Right atrium auricular region (tissue), 2 donors: ENCODE data around the gene IGIP. TPM values are rescaled to one million over a fixed set of nuclear protein-coding genes. Genes with fewer than 3 reads are reported as not detected.

Source experiments
- DNase-seq: peaks from one replicate; pipeline ENCODE4 v3.0.0-alpha.2; 2019; ENCODE audit warnings: low spot score
- H3K27ac ChIP-seq, 2 donors: fragments of 200-600 bp; sonication (generic); 1 replicate in 1 of 2; 2 replicates in 1 of 2; pipeline ENCODE4 v1.5.1; 2016 to 2019
- H3K27me3 ChIP-seq, 2 donors: fragments of 200-600 bp; sonication (generic); one replicate each; pipeline versions ENCODE4 v1.5.1 to v1.6.0; 2017 to 2019
- H3K36me3 ChIP-seq: fragments of 200-600 bp; sonication (generic); one replicate; pipeline ENCODE4 v1.5.1; 2016
- H3K4me1 ChIP-seq, 2 donors: fragments of 200-600 bp; sonication (generic); one replicate each; pipeline versions ENCODE4 v1.5.1 to v1.6.0; 2017 to 2019
- H3K4me3 ChIP-seq, 2 donors: fragments of 200-600 bp; sonication (generic); 1 replicate in 1 of 2; 2 replicates in 1 of 2; pipeline ENCODE4 v1.5.1; 2017 to 2019; ENCODE audit warnings: mild to moderate bottlenecking in 1 of 2, moderate library complexity in 1 of 2
- H3K9me3 ChIP-seq, 2 donors: fragments of 200-600 bp; sonication (generic); one replicate each; pipeline ENCODE4 v1.5.1; 2019
- total RNA-seq, 2 donors: library from RNA; depleted of rRNA; stranded (reverse); fragments of >200 nt; gene quantifications; one replicate each; pipeline ENCODE4 v1.1.0, GENCODE V29; 2016
- TF ChIP-seq, protein P1 (sequence below), 2 donors: fragments of 200-600 bp; sonication (generic); IDR thresholded peaks; one replicate each; pipeline ENCODE4 v1.5.1; 2019; ENCODE audit warnings: antibody characterized with exemption in 2 of 2

IGIP gene
- total RNA-seq, 2 donors from 2014 or later, result 13.7 to 13.8 TPM

DNA sequence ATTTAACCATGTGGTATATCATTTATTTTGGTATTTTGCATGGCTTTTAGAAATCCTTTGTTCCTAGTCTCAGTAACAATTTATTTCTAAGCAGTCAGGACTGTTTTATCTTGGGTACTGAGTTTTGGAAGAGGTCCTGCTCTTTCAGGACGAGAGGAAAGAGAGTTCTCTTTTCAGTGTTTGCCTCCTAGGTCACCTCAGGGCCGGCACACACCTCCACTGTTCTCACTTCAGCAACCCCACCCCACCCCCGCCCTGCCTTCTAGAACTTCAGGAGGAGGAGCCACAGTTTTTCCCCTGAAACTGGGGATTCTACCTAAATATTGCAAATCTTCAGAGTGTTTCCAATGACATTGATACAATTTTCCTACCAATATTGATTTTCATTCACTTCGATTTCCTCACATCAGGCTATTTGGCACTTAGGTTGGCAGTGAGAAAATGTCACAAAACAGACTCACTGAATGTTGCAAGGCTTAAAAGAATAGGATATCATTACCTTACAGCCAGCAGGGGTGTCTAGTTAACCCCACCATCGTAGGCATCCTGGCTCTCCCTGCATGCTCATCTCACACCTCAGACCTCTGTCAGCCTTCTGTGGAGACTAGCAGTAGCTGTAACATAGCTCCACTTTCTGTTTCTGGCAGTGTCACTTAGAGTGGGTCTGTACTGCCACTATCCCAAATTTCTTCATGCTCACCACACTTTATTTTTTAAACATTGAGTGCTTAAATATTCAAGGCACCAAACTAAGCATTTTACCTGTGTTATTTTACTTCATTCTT lies 5.4 kb downstream of the IGIP start:
- H3K36me3 ChIP-seq, result no peaks in the 10 kb centered on the region
- DNase-seq, result no peak
- no peaks in the 10 kb centered on the region for H3K9me3 ChIP-seq
- H3K27ac ChIP-seq, result no peak overlapping the region
- no peaks in the 10 kb centered on the region for H3K27me3 ChIP-seq
- no peak overlapping the region for H3K4me3 ChIP-seq
- peaks cover 0 to 25% of the 10 kb centered on the region in 2 donors for H3K4me1 ChIP-seq
- TF ChIP-seq, protein P1, sequence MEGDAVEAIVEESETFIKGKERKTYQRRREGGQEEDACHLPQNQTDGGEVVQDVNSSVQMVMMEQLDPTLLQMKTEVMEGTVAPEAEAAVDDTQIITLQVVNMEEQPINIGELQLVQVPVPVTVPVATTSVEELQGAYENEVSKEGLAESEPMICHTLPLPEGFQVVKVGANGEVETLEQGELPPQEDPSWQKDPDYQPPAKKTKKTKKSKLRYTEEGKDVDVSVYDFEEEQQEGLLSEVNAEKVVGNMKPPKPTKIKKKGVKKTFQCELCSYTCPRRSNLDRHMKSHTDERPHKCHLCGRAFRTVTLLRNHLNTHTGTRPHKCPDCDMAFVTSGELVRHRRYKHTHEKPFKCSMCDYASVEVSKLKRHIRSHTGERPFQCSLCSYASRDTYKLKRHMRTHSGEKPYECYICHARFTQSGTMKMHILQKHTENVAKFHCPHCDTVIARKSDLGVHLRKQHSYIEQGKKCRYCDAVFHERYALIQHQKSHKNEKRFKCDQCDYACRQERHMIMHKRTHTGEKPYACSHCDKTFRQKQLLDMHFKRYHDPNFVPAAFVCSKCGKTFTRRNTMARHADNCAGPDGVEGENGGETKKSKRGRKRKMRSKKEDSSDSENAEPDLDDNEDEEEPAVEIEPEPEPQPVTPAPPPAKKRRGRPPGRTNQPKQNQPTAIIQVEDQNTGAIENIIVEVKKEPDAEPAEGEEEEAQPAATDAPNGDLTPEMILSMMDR (IDR thresholded peaks at IDR 0.05), result no peak

DNA sequence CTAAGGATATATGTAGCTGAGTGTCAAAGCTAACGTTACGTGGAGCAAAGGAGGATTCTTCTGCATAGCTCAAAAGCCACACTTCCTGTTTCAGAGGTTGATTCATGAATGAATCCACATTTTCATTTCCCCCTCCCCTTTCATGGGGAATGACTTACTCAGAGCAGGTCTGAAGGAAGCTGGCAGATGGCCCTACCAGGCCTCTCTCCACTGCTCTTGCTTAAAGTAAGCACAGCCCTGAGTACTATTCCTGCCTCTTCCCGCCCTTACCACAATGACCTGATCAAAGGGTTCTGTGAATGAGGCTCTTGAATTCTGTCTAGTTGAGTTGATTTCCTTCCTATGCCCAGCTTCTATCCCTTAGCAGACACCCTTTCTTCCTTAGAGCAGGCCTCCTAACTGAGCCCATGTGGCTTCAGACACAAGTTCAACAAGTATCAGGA lies 6.3 kb downstream of the IGIP start:
- DNase-seq, result no peak
- Histone ChIP-seq H3K27ac (no peak overlapping the region), H3K27me3 (no peaks in the 10 kb centered on the region), H3K9me3 (no peaks in the 10 kb centered on the region), H3K4me1 (peaks cover 0 to 25% of the 10 kb centered on the region in 2 donors), H3K4me3 (no peak overlapping the region), H3K36me3 (no peaks in the 10 kb centered on the region)
- TF ChIP-seq, protein P1 (IDR thresholded peaks at IDR 0.05), result no peak

DNA sequence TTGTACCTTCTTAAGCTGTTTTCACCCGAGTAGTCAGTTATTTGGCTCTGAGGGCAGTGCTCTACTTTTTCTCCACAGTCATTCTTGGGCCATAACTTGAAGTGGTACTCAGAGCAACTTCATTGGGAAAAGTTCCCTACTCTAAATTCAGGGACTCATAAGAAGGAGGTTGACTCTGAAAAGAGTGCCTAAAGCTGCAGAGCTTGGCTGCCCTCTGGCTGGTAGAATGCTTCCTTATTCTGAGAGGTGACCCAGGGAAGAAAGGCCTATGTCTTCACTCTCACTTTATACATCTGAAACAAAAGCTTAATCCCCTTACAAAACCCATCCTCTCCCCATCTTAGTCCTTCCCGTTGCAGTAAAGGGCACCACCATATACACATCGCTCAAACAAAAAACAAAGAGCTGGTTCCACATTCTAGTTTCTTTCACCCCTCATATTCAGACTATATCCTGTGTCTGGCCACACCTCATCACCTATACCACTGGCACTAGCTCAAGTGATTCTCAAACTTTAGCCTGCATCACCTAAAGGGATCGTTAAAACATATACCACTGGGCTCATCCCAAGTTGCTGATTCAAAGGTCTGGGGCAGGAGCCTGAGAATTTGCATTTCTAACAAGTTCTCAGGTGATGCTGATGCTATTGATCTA lies 7.9 kb downstream of the IGIP start:
- Histone ChIP-seq H3K9me3 (no peaks in the 10 kb centered on the region), H3K36me3 (no peaks in the 10 kb centered on the region), H3K27ac (no peak overlapping the region), H3K27me3 (no peaks in the 10 kb centered on the region), H3K4me1 (peaks cover 0 to 25% of the 10 kb centered on the region in 2 donors), H3K4me3 (no peak overlapping the region)
- no peak for DNase-seq
- TF ChIP-seq, protein P1 (IDR thresholded peaks at IDR 0.05), result no peak

DNA sequence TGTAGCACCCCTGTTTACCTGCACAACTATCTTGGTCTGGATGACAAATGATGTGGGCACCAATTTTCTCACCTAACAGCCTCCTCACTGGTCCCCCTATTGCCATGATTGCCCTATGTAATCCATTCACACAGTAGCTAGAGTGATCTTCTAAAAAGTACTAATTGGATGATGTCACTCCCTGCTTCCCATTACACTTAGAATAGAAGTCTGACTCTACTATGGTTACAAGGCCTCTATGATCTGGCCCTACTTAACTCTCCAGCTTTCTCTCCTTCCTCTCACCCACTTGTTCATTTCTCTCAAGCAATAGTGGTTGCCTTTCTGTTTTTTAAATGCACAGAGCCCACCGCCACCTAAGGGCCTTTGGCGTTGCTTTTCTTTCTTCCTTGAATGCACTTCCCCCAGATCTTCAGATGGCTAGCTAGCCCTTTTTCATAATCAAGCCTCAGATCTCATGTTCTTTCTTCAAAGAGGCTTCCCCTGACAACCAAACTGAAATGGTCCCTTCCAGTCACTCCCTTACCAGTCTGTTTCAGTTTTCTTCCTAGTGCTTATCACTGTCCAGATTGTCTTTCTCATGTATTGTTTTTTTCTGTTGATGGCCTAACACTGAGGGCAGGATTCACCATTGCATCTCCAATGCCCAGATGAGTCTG lies 8.7 kb downstream of the IGIP start:
- H3K27ac ChIP-seq, result no peak overlapping the region
- no peaks in the 10 kb centered on the region for H3K9me3 ChIP-seq
- no peaks in the 10 kb centered on the region for H3K27me3 ChIP-seq
- TF ChIP-seq, protein P1 (IDR thresholded peaks at IDR 0.05), result no peak
- no peak for DNase-seq
- H3K4me3 ChIP-seq, result no peak overlapping the region
- no peaks in the 10 kb centered on the region for H3K36me3 ChIP-seq
- H3K4me1 ChIP-seq, result peaks cover 0 to 25% of the 10 kb centered on the region in 2 donors

DNA sequence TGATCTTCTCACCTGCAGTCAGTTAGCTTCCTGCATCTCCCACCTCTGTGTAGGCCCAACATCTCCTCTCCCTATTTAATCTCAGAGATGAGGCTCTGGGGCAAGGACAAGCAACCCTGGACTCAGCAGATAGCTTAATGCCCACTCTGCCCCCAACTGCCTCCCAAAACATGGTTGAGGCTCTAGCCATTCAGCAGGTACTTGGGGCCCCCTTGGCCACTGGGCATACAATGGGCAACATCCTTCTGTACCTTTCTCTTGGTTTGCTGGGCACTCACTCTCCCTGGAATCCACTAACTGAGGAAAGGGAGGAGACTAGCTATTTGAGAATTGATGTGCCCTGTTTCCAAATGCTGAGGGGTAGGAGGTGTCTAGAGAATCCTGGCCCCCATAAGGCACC lies 9.4 kb downstream of the IGIP start:
- Histone ChIP-seq H3K27ac (no peak overlapping the region), H3K4me3 (no peak overlapping the region), H3K4me1 (peaks cover 0 to 26% of the 10 kb centered on the region in 2 donors), H3K9me3 (no peaks in the 10 kb centered on the region), H3K27me3 (no peaks in the 10 kb centered on the region), H3K36me3 (no peaks in the 10 kb centered on the region)
- TF ChIP-seq, protein P1 (IDR thresholded peaks at IDR 0.05), result no peak
- no peak for DNase-seq
